ENCODE measurements around the gene TAB2. TPM values are rescaled to one million over a fixed set of nuclear protein-coding genes. Genes with fewer than 3 reads are reported as not detected.

The TAB2 gene
- total RNA-seq, 1 experiment from 2014 or later = 56.2 TPM

- peaks cover 2% of the 10 kb centered on the region; the same call in 1 of the 2 replicates for H3K27me3 ChIP-seq (ENCODE audit: insufficient read depth, low read length)
- H3T11ph ChIP-seq (ENCODE audit: low read length) = no peak overlapping the region
- WGBS (ENCODE audit: extremely low coverage, insufficient read length, low lambda C conversion rate) = no CpG with 5 or more reads among the region's 4 CpGs
- no peaks in the 10 kb centered on the region for H3K79me1 ChIP-seq (ENCODE audit: insufficient read depth, low read depth, low read length, poor library complexity, severe bottlenecking)
- peaks cover 0 to 5% (median 2%) of the 10 kb centered on the region in 3 experiments; a peak in 2 of 7 replicates for H3K36me3 Mint-ChIP-seq (ENCODE audit: insufficient read depth in 1 of 3, low read depth in 3 of 3)
- H2AFZ ChIP-seq (ENCODE audit: low read length) = no peak overlapping the region
- H4K8ac ChIP-seq (replicated peaks; ENCODE audit: insufficient read length, low read depth, low read length) = no peak overlapping the region
- no peak overlapping the region for H2BK15ac ChIP-seq (ENCODE audit: low read depth, low read length)
- H2BK120ac ChIP-seq (ENCODE audit: low read depth, low read length, poor library complexity, severe bottlenecking) = no peak overlapping the region
- H3K9me3 ChIP-seq (ENCODE audit: control insufficient read depth, low read depth, low read length) = no peaks in the 10 kb centered on the region
- H3K14ac ChIP-seq (ENCODE audit: insufficient read depth, low read length) = no peak overlapping the region
- peaks cover 2% of the 10 kb centered on the region; the same call in 1 of the 2 replicates for H3K27me3 Mint-ChIP-seq (ENCODE audit: low read depth)
- H2BK5ac ChIP-seq (ENCODE audit: insufficient read length, low read length) = no peak overlapping the region
- no peaks in the 10 kb centered on the region for H3K9me3 Mint-ChIP-seq
- H2BK12ac ChIP-seq (ENCODE audit: insufficient read length, low read depth, low read length) = no peak overlapping the region
- no peak overlapping the region for H3K56ac ChIP-seq (ENCODE audit: insufficient read length, low read depth, low read length)
- H3K79me2 ChIP-seq (ENCODE audit: insufficient read depth, low read length) = no peaks in the 10 kb centered on the region
- no peak overlapping the region for H3K27ac ChIP-seq (ENCODE audit: insufficient read length, low read depth, low read length)
- no peak overlapping the region for H3K18ac ChIP-seq (ENCODE audit: insufficient read length, low read depth, low read length)
- no peak for DNase-seq
- H3K4me1 ChIP-seq (ENCODE audit: insufficient read depth, low read length) = no peaks in the 10 kb centered on the region
- H3K23ac ChIP-seq (ENCODE audit: insufficient read length, low read depth, low read length) = no peak overlapping the region
- no peak overlapping the region for H3K4me2 ChIP-seq (ENCODE audit: insufficient read depth, insufficient read length, low read length)
- no peaks in the 10 kb centered on the region for H4K20me1 ChIP-seq (ENCODE audit: control insufficient read depth, insufficient read depth, insufficient read length)
- H3K4me1 Mint-ChIP-seq = no peaks in the 10 kb centered on the region; a peak in 1 of 4 replicates
- no peak overlapping the region for H3K27ac Mint-ChIP-seq
- no peak overlapping the region for H3K4ac ChIP-seq (ENCODE audit: low read depth, low read length)
- TF ChIP-seq, protein P1, sequence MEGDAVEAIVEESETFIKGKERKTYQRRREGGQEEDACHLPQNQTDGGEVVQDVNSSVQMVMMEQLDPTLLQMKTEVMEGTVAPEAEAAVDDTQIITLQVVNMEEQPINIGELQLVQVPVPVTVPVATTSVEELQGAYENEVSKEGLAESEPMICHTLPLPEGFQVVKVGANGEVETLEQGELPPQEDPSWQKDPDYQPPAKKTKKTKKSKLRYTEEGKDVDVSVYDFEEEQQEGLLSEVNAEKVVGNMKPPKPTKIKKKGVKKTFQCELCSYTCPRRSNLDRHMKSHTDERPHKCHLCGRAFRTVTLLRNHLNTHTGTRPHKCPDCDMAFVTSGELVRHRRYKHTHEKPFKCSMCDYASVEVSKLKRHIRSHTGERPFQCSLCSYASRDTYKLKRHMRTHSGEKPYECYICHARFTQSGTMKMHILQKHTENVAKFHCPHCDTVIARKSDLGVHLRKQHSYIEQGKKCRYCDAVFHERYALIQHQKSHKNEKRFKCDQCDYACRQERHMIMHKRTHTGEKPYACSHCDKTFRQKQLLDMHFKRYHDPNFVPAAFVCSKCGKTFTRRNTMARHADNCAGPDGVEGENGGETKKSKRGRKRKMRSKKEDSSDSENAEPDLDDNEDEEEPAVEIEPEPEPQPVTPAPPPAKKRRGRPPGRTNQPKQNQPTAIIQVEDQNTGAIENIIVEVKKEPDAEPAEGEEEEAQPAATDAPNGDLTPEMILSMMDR (conservative IDR thresholded peaks at IDR 0.05) = no peak
- H4K91ac ChIP-seq (ENCODE audit: insufficient read length, low read depth, low read length) = no peak overlapping the region
- H2AK5ac ChIP-seq (ENCODE audit: insufficient read length, low read length) = no peak overlapping the region
- H3K9ac ChIP-seq (ENCODE audit: extremely low read depth, insufficient read length, low read length) = no peak overlapping the region
- no peak overlapping the region for H2BK20ac ChIP-seq (ENCODE audit: low read depth, low read length, poor library complexity, severe bottlenecking)
- no peak overlapping the region for H3K4me3 Mint-ChIP-seq
- H3K23me2 ChIP-seq (ENCODE audit: insufficient read length, low read depth, low read length, poor library complexity, severe bottlenecking) = no peaks in the 10 kb centered on the region
- no peak overlapping the region for H4K5ac ChIP-seq (ENCODE audit: insufficient read length, low read depth, low read length)
Observed at GRCh38 chr6:149270616-149271015, 46.9 kb upstream of the TAB2 start.
